Measurements from ENCODE around the gene ZNF587B.
"Not testable (repeated sequence)": the region's sequence is repeated elsewhere in the genome, so short reads cannot be mapped to it uniquely, and the experiment has no call there.

ZNF587B gene

GRCh38 chr19:57818378-57818777 lies 11.7 kb upstream of the ZNF587B start:
- no peak for DNase-seq (ENCODE audit: low spot score)

GRCh38 chr19:57819475-57820148 lies 10.5 kb upstream of the ZNF587B start:
- peak; percentile 94 for DNase-seq (ENCODE audit: low spot score)

DNA sequence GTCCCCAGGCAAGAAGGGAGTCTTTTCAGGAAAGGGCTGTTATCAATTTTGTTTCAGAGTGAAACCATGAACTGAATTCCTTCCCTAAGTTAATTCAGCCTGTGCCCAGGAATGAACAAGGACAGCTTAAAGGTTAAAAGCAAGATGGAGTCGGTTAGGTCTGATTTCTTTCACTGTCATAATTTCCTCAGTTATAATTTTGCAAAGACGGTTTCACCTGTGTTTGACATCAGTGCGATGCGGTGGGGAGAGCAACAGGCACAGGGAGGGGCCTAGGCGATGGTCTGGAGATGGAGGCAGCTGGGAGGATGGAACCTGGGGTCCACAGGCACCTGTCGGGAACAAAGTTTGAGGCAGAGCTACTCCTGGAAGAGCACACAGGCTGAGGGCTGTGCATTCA lies 9.5 kb upstream of the ZNF587B start:
- DNase-seq (ENCODE audit: low spot score), result no peak

- not testable (repeated sequence) for DNase-seq (ENCODE audit: low spot score)
Measured at GRCh38 chr19:57821095-57821494, 9.0 kb upstream of the ZNF587B start.

DNA sequence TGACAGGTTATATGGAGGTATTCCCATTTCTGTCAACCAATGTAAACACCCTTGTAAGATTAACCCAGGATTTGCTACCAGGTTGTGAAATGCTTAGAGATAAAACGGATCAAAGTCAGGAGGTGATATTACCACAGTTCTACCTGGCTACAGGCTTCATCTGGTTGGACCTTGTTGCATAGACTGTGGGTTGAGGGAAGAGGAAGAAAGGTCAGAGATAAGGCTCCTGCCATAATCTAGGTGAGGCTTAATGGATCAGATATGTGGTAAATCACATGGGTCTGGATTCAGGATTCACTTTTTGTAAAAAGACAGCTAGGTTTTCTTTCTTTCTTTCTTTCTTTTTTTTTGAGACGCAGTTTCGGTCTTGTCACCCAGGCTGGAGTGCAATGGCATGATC lies 8.6 kb upstream of the ZNF587B start:
- DNase-seq (ENCODE audit: low spot score), result not testable (repeated sequence)

DNA sequence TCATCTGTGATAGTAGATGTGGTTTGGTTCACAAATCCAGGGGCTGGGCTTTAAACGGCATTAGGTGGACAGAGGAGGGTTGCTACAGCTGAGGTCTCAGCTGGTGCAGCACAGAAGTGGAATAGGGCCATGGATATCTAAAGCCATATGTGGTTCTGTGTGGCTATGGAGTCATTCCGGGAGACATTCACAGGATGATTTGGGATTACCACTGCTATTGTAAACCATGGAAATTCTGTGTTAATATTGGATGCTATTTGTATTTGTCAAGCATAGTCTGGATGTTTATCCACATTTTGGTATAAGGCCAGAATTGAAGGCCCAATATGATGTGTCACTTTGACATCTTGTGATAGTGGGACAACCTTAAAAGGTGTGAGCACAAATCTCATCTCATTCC lies 6.9 kb upstream of the ZNF587B start:
- DNase-seq (ENCODE audit: low spot score), result not testable (repeated sequence)

DNA sequence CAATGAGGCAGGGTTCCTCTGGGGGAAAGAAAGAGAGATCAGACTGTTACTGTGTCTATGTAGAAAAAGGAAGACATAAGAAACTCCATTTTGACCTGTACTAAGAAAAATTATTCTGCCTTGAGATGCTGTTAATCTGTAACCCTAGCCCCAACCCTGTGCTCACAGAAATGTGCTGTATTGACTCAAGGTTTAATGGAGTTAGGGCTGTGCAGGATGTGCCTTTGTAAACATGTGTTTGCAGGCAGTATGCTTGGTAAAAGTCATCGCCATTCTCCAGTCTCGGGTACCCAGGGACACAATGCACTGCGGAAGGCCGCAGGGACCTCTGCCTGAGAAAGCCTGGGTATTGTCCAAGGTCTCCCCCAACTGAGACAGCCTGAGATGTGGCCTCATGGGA lies 6.5 kb upstream of the ZNF587B start:
- not testable (repeated sequence) for DNase-seq (ENCODE audit: low spot score)

GRCh38 chr19:57825511-57825910 lies 4.6 kb upstream of the ZNF587B start:
- no peak for DNase-seq (ENCODE audit: low spot score)

DNA sequence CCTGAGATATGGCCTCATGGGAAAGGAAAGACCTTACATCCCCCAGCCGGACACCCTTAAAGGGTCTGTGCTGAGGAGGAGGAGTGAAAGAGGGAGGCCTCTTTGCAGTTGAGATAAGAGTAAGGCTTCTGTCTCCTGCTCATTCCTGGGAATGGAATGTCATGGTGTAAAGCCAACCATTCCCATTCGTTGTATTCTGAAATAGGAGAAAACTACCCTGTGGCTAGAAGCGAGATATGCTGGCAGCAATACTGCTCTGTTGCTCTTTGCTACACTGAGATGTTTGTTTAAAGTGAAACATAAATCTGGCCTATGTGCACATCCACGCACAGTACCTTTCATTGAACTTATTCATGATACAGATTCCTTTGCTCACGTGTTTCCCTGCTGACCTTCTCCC lies 783 bp upstream of the ZNF587B start:
- DNase-seq (ENCODE audit: low spot score), result no peak

- not testable (repeated sequence) for DNase-seq (ENCODE audit: low spot score)
Measured at GRCh38 chr19:57836991-57837390, 6.9 kb downstream of the ZNF587B start.

- DNase-seq (ENCODE audit: low spot score), result not testable (repeated sequence)
Measured at GRCh38 chr19:57838622-57839191, 8.6 kb downstream of the ZNF587B start.

- DNase-seq (ENCODE audit: low spot score), result no peak
Measured at GRCh38 chr19:57841122-57841763, 11.1 kb downstream of the ZNF587B start.

GRCh38 chr19:57847164-57847563 lies 17.1 kb downstream of the ZNF587B start:
- not testable (repeated sequence) for DNase-seq (ENCODE audit: low spot score)

DNA sequence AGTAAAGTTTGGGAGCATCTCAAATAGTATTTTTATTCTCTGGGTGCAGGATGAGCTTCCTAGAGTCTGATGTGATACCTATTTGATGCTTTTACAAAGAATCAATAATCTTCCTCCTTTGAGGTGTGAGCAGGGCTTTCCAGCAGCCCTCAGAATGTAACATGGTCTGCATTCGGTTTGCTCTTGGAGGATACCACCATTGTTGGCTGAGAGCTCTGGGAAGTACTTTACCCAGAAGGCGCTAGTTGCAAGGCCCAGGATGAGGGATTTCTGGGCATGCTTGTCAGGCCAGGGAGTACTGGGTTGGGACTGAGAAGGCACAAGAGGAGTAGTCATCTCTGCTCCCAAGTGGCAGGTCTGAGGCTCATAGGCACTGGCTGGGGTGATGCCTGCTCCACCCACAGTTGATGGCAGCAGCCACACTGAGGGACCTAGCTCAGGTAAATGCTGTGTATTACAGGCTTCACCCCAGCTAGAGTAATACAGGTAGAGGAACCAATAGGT lies 19.1 kb downstream of the ZNF587B start:
- not testable (repeated sequence) for DNase-seq (ENCODE audit: low spot score)

DNA sequence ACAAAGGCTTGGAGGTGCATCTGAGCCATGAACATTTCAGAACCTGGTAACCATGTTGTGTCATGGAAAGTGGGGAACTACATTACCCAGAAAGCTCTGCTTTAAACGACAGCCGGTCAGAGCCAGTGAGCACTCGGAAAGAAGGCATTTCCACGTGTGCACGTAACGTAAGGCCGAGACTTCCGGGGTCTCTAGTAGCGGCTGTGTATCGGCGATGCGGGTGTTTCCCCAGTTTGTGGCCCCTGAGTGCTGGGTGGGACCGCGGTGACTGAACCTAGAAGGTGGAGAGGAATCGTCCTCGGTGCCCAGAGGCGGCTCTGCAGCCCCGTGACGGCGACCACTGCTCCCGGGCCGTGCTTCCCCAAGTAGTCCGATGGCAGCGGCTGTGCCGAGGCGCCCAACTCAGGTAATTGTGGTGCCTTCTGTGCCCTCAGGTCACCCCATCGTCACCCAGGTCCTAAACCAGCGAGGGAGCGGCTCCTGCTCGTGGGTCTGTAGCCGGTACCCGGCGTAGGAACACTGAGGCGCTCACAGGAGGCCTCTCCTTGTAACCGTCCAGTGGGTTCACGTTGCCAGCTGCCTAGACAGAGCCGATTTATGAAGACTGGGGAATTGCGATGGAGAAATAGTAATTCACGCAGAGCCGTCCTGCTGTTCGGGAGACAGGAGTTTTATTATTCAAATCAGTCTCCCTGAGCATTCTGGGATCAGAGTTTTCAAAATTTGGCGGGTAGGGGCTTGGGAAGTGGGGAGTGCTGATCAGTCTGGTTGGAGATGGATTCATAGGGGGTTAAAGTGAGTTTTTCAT lies 19.8 kb downstream of the ZNF587B start, which contains the start of gene ZNF587:
Gene ZNF587, plus strand, starts transcription at position 194 of the 808 bp plus-strand sequence. Its CDS starts 180 bp downstream, at position 374.
- DNase-seq (ENCODE audit: low spot score), result peak; percentile 83

DNA sequence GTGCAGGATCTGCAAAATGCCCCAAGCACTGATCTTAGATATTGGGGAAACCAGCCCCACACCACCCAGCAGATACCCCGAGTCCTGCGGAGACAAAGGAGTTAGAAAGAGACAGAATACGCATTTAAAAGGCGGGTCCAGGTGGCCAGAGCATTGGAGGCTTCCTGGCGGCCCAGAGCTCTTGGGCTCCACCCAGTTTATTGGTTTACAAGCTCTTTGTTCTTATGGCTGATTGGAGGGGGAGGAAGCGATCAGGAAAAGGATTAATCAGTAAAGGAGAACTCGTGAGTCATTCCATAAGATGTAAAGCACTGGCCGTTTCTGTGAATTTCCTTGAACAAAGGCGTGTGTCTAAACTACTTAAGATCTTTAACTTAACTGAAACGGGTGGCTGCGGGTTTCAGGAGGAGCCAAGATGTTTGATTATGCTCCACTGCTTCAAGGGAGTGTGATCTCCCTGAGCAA lies 20.5 kb downstream of the ZNF587B start:
- DNase-seq (ENCODE audit: low spot score), result peak; percentile 14

GRCh38 chr19:57851812-57852603 lies 21.9 kb downstream of the ZNF587B start:
- not testable (repeated sequence) for DNase-seq (ENCODE audit: low spot score)

- not testable (repeated sequence) for DNase-seq (ENCODE audit: low spot score)
Measured at GRCh38 chr19:57854117-57854516, 24.0 kb downstream of the ZNF587B start.

GRCh38 chr19:57862351-57862750 lies 32.3 kb downstream of the ZNF587B start:
- not testable (repeated sequence) for DNase-seq (ENCODE audit: low spot score)

DNA sequence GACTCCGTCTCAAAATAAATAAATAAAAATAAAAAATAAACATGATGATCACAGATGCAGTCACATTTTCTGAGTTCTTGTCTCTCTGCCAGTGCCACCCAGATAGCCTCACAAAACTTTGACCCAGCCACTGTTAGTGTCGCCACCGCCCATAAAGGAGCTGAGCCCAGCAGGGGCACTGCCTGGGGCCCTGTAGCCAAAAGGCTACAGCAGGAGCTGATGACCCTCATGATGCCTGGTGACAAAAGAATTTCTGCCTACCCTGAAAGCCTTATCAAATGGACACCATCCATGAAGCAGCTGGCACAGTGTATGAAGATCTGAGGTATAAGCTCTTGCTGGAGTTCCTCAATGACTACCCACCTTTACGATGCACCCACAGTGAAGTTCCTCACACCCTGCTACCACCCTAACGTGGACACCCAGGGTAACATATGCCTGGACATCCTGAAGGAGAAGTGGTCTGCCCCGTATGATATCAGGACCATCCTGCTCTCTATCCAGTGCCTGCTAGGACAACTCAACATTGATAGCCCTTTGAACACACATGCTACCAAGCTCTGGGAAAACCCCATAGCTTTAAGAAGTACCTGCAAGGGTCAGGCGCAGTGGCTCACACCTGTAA lies 37.9 kb downstream of the ZNF587B start:
- no peak for DNase-seq (ENCODE audit: low spot score)

DNA sequence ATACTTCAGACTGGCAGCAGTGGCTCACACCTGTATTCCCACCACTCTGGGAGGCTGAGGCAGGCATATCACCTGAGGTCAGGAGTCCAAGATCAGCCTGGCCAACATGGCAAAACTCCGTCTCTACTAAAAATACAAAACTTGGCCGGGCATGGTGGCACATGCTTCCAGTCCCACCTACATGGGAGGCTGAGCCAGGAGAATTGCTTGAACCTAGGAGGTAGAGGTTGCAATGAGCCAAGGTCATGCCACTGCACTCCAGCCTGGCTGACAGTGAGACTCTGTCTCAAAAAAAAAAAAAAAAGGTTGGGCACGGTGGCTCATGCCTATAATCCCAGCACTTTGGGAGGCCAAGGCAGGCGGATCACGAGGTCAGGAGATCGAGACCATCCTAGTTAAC lies 39.6 kb downstream of the ZNF587B start:
- not testable (repeated sequence) for DNase-seq (ENCODE audit: low spot score)
